Hippocampal formation (tissue), 2 donors: ENCODE measurements around the gene PAAF1.
A peak's percentile ranks its signal among the peaks of the same experiment; 100 is the strongest.
"Not testable (repeated sequence)": the region's sequence is repeated elsewhere in the genome, so short reads cannot be mapped to it uniquely, and the experiment has no call there.

ENCODE experiments used
- DNase-seq, 2 donors: peaks; one replicate each; lab custom pipeline; 2025; lab: John Stamatoyannopoulos, UW

The PAAF1 gene

GRCh38 chr11:73883856-73884255, 7.1 kb downstream of the PAAF1 start:
- DNase-seq: no peak

- DNase-seq: no peak
Measured at GRCh38 chr11:73888244-73888643, 11.4 kb downstream of the PAAF1 start.

GRCh38 chr11:73889019-73889418, 12.2 kb downstream of the PAAF1 start:
- DNase-seq: no peak

GRCh38 chr11:73889536-73889935, 12.7 kb downstream of the PAAF1 start:
- peak in 1 of 2 donors; percentile 5 for DNase-seq

- no peak for DNase-seq
Measured at GRCh38 chr11:73893041-73893440, 16.2 kb downstream of the PAAF1 start.

- no peak for DNase-seq
Measured at GRCh38 chr11:73894725-73895335, 18.0 kb downstream of the PAAF1 start.

- DNase-seq: no peak
Measured at GRCh38 chr11:73902303-73902702, 25.5 kb downstream of the PAAF1 start.

GRCh38 chr11:73907191-73907590, 30.4 kb downstream of the PAAF1 start:
- no peak for DNase-seq

- DNase-seq: no peak
Measured at GRCh38 chr11:73912026-73912425, 35.2 kb downstream of the PAAF1 start.

- no peak for DNase-seq
Measured at GRCh38 chr11:73913472-73913871, 36.7 kb downstream of the PAAF1 start.

- DNase-seq: no peak
Measured at GRCh38 chr11:73914284-73914683, 37.5 kb downstream of the PAAF1 start.

- DNase-seq: no peak
Measured at GRCh38 chr11:73916435-73916834, 39.6 kb downstream of the PAAF1 start.

GRCh38 chr11:73921180-73921579, 44.4 kb downstream of the PAAF1 start:
- DNase-seq: no peak

GRCh38 chr11:73929388-73929787, 52.6 kb downstream of the PAAF1 start:
- DNase-seq: no peak

GRCh38 chr11:73931039-73931645, 54.3 kb downstream of the PAAF1 start:
- DNase-seq: peak; percentile 22 to 66

- DNase-seq: no peak
Measured at GRCh38 chr11:73931951-73932350, 55.2 kb downstream of the PAAF1 start.

GRCh38 chr11:73932781-73933180, 56.0 kb downstream of the PAAF1 start:
- no peak for DNase-seq

GRCh38 chr11:73936047-73936446, 59.2 kb downstream of the PAAF1 start:
- not testable (repeated sequence) for DNase-seq

GRCh38 chr11:73939096-73939495, 62.3 kb downstream of the PAAF1 start:
- no peak for DNase-seq

GRCh38 chr11:73940801-73941570, 64.2 kb downstream of the PAAF1 start:
- DNase-seq: no peak

GRCh38 chr11:73942010-73942409, 65.2 kb downstream of the PAAF1 start:
- no peak for DNase-seq

- DNase-seq: no peak
Measured at GRCh38 chr11:73944085-73944484, 67.3 kb downstream of the PAAF1 start.

GRCh38 chr11:73944901-73945300, 68.1 kb downstream of the PAAF1 start:
- no peak for DNase-seq
